ENCODE results near the gene TARBP2.

The TARBP2 gene

GRCh38 chr12:53496752-53497032, 4.4 kb upstream of the TARBP2 start:
- no peak for DNase-seq

GRCh38 chr12:53497461-53497860, 3.6 kb upstream of the TARBP2 start:
- no peak for DNase-seq

DNA sequence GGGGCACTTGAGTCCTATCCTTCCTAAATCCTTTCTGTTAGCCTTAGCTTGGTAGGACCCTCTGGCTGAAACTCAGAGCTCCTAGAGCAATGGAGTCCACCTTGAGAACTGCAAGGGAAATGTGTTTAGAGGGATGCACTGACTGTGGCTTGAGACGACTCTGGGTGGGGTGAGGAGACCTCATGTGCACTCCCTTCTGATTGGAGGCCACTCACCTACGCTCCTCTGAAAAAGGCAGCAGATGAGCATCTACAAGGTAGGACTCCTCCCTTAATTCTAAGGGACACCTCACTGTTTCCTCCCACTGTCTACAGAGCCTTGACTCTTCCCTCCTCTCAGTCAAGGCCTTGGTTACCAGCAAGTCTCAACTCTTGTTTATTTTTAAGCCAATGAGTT, 2.9 kb upstream of the TARBP2 start:
- no peak for DNase-seq

DNA sequence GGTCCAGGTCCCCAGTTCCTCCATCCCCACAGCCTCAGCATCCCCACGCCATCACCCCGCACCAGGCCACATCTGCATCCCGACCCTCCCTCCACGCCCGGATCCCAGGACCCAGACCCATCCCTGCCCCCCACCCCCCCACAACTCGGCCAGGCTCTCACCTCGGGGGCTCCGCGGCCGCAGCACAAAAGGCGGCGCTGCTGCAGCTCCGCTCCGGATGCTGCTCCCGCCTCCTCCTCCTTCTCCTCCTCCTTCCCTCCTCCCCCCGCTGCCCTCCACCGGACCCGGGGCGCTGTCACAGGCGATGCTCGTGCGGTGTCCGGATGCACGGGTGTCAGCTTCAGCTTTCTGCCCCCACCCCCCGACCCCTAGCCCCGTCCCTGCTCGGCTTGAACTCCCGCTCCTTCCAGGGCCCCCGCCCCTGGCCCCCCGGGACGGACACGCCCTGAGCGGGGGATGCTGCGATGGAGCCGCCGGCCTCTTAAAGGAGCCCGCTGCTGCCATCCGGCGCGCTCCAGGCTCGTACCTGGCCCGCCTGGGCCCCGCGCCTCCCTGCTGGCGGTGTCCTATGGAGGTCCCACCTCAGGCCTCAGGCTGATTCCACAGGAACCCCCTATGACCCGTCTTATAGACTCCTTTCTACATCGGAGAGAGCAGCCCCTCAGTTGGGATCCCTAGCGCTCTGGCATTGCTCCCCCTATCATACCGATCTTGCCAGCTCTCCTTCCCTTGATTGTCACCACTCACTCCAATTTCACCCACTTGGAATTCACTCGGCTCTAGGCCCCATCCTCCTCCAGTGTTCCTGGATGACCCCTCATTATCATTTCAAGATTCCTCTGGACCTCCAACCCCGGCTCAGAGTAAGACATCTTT, 1.6 kb upstream of the TARBP2 start, which contains the start of gene MAP3K12:
TSS of gene MAP3K12 (minus strand) at position 193 of the 876 bp plus-strand sequence. CDS start 12,067 bp downstream, outside the sequence.
- peak; percentile 72 for DNase-seq

DNA sequence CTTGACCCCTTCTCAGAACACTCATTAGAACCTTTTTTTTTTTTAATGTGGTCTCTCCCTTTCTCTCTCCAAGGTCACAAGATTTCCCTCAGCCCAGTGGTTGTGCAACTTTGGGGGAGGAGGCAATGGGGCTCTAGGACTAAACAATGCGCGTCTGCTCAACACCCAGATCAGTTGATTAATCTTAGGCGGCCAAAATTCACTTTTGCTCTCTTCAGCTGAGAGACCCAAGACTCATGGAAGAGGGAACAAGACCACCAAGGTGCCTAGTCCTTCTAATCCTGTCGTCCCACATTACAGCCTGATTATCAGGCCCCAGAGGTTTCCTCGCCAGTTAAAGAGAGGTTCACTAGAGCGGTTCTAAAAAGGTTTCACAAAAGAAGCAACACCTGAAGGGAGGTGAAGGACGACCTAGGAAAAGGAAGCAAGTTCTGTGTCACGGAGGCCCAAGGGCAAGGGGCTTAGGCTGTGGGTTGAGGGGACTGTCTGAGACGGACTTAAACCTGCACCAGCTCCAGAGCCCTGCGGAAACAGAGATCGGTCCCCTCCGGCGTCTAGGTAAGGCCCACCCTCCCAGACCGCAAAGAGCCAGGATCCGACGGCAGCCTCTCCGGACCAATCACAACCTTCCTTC, 824 bp upstream of the TARBP2 start:
- peak; percentile 56 for DNase-seq

- DNase-seq: no peak
These were observed 615 bp downstream of the TARBP2 start for GRCh38 chr12:53501615-53502181.

DNA sequence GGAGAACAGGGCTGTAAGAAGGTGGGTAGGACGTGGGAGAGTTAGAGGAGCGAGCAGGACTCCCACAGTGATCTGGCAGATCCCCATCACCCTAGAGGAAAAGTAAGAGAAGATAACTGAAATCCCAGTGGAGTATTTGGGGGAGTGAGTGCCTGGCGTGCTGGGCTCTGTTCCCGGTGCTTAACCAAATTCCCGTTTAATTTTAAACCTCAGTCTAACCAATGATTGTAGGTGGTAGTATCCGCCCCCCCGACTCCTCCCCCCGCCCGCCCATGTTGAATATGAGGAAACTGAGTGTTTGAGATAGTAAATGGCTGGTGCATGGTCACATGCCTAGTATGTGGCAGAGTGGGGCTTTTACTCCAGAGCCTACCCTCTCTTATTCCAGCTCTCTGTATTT, 1.2 kb downstream of the TARBP2 start:
- DNase-seq: no peak

DNA sequence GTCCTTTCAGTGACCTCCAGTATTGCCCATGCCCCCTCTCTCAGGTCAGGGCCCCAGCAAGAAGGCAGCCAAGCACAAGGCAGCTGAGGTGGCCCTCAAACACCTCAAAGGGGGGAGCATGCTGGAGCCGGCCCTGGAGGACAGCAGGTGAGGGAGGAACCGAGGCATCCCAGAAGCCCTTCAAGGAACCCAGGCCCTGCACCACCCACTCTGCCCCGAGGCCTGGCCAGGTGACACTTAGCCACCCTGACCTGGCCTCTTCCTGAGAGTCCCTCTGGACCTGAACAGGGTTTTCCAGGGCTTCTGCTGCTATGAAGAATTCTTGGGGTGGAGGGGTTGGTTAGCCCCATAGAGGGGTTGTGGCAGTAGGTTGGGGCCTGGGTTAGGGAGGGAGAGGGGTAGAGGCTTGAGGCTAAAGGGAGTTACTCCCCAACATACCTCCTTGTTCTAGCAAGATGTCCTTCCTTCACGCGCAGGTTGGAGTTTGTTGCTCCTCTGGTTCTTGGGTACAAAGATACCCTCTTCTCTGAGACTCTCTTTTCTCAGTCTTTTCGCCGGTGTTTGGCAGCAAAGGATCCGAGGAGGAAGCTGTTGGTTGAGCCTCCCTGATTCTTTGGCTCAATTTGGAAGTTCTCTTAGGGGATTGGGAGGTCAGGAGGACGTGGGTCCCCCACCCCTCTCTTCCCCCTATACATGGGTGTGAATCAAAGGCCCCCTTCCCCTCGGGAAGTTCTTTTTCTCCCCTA, 2.1 kb downstream of the TARBP2 start:
- no peak for DNase-seq

GRCh38 chr12:53504004-53504920, 3.2 kb downstream of the TARBP2 start:
- no peak for DNase-seq

- no peak for DNase-seq
These were observed 4.0 kb downstream of the TARBP2 start for GRCh38 chr12:53505086-53505485.

- no peak for DNase-seq
These were observed 4.7 kb downstream of the TARBP2 start for GRCh38 chr12:53505555-53506449.

DNA sequence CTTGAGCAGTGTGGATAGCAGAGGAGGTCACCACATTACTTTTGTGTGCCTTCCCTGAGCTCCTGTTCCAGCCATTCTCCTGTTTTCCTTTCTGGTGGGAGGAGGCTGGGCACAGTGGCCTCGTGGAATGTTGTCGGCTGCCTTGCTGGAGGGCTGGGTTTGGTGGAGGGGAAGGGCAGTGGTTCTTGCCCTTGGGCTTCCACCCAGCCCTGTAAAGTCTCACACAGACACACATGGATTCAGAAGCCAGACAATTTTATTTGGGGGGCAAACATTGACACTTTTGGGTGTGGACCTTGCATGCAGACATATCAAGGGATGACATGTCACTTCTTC, 5.3 kb downstream of the TARBP2 start:
- DNase-seq: no peak

DNA sequence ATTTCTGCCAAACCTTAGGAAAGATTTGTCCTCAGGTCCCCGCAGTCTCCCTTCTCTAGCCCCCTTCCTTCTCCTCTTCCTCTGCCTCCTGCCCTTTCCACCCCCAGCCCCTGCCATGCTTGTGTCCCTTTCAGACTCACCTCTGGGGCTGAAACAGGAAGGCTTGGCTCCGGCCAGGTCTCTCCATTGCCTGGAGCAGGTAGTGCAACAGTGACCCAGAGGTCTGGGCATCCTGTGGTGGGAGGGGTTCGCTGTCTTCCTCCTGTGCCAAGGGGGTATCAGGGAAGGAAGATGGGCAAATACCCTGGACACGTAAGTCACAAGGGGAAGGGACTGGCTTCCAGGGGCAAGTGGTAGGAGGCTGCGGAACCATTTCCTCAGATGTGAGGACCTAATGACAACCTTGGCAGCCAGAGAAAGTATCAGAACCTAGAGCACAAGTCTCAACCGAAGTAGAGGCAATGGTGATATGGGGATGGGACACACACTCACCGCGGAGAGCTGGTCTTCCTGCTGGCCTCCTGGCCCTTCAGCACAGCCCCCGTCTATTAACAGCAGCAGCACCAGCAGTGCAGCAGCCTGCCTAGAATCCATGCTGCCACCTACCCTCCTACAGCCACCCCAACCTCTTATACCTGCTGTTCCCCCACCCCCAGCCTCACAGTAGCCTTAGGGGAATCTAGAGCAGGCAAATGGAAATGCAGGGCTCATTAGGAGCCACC, 6.0 kb downstream of the TARBP2 start, which contains the start of gene NPFF:
TSS of gene NPFF (minus strand) at position 604 of the 722 bp plus-strand sequence. CDS start at position 594, 10 bp downstream.
- DNase-seq: no peak

DNA sequence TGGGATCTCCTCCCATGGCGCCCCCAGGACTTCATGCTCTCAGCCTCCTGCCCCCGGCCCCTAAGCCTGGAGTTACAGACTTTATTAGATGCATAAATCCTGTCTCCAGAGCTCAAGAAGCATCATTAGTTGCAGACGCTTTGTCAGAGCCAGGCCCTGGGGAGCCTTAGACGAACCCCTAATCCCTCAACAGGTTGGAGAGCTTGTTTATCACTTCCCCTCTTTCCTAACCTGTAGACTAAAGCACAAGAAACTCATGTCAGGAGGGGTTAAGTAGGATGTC, 6.5 kb downstream of the TARBP2 start:
- DNase-seq: no peak

- DNase-seq: peak; percentile 91
These were observed 7.6 kb downstream of the TARBP2 start for GRCh38 chr12:53508534-53509170.

DNA sequence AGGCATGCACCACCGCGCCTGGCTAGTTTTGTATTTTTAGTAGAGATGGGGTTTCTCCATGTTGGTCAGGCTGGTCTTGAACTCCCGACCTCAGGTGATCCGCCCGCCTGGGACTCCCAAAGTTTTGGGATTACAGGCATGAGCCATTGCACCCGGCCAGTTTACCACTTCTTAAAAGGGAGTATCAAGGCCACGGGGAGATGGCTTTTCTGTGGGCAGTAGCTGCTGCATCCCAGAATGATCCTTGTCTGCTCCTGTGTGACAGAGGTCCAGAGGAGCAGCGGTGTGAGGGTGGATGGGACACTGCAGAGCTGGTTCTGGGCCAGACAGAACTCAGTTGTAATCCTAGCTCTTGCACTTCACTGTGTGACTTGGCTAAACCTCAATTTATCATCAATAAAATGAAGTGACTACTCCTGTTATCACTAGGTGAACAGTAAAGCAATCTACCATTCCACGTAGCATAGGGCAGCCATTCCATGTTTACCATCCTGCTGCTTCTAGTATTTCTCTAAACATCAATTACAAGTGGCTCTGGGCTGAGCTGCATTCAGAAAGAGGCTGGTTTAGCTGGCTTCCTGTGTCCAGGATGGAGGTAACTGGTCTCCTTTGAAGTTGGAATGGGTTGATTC, 9.2 kb downstream of the TARBP2 start:
- DNase-seq: no peak

DNA sequence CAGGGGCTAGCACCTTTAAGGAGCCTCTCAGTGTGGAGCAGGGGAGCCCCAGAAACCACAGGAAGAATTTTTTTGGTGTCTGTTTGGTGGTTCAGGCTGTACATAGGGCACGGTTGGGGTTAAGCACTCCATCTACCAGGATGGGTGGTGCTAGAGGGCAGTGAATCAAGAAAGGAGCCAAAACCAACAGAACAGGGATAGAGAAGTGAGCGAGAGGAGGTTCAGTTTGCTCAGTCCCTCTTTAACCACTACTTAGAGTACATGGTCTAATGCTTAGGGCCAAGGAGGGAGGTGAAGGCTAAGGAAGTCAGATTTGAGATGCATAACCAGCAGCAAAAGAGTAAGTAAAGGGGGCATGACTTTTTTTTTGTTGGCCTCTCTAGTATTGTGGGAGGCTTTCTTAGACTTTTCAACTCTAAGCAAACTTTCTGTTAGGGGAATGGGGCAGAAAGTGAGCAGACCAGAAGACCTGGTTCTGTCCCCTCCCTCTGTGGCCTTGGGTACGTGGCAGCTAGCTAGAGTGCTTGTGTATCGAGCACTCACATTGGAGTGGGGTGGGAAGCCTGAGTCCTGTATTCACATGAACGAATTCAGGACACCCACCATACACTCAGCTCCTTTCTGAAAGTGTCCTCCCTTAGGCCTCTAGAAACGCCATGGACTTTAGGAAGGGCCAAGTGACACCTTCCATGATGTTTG, 12.8 kb downstream of the TARBP2 start:
- DNase-seq: no peak

DNA sequence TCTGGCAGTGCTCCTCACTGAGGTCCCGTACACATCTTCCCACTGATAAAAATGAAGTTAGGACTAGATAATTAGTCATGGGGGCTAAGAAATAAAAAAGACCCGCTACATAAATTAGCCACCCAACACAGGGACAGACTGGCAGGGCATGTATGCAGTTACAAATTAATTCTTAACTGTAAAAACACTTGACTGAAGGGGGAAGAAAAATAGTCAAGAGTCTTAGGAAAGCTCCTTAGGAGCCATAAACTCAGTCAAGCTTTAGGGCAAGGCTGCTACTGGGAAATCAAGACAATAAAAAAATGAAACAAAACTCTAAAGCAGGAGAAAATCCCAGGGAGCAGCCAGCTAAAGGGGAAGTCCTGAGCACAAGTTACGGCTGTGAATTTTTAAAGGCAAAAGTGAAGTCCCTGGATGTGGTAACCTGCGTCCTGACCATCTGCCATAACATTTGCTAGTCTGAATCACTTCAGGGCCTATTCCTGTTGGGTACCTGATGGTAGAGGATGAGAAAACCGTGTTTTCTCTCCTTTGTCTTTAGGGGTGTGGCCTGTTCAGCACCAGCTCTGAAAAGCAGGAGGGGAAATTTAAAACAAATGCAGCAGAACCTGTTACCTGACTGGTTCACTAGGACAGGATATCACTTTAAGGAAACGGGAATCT, 13.7 kb downstream of the TARBP2 start:
- DNase-seq: no peak

DNA sequence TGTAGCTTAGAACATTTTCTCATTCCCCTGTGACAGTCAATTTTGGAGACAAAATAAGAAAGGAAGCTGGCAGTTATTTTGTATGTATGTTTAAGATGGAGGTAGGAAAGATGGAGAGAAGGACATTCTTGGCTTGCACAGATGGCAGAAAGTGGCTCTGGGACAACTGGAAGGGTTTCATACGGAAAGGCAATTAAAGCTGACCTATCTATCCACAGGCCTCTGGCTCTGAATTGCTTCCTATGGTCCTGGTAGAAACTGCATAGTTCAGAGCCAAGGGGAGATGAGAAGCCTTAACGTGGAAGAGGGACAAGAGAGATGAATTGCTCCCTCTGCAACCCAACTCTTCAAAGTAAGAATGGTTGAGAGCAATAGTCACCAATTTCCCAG, 14.2 kb downstream of the TARBP2 start:
- DNase-seq: no peak
